Measurements from ENCODE around the gene SLC66A2.

DNA sequence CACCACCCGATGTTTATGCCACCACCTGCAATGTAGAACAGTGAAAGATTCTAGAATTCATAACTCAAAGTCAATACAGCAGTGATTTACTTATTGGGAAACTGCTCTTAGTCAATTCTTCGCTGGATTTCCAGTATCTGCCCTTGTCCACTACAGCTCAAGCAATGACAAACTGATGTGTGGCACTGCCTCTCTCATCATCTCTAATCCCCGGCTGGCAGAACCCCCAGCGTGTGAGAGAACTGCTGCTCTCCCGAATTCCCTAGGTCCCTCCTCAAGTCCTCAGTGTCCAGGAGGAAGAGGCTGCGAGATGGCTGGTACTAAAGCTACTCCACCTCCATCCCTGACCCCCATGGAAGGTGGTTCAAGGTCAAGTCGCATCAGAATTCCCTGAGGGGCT is 35.3 kb upstream of the SLC66A2 start:
- TF ChIP-seq POU6F1 (CRISPR knock-in tag; IDR thresholded peaks at IDR 0.05; ENCODE audit: borderline replicate concordance, low read depth) (no peak), BACH2 (CRISPR knock-in tag; IDR thresholded peaks at IDR 0.05; ENCODE audit: borderline replicate concordance) (no peak), PATZ1 (CRISPR knock-in tag; IDR thresholded peaks at IDR 0.05; ENCODE audit: borderline replicate concordance) (no peak), OSR1 (CRISPR knock-in tag; IDR thresholded peaks at IDR 0.05) (no peak), GLIS3 (CRISPR knock-in tag; IDR thresholded peaks at IDR 0.05) (no peak), TCF4 (CRISPR knock-in tag; IDR thresholded peaks at IDR 0.05; ENCODE audit: borderline replicate concordance) (no peak), ZFP3 (CRISPR knock-in tag; IDR thresholded peaks at IDR 0.05) (no peak), ARNTL (CRISPR knock-in tag; IDR thresholded peaks at IDR 0.05; ENCODE audit: borderline replicate concordance, low read depth) (no peak), CSDC2 (CRISPR knock-in tag; IDR thresholded peaks at IDR 0.05) (no peak), ZC3H10 (CRISPR knock-in tag; IDR thresholded peaks at IDR 0.05) (no peak)
- TF ChIP-seq, protein P1, sequence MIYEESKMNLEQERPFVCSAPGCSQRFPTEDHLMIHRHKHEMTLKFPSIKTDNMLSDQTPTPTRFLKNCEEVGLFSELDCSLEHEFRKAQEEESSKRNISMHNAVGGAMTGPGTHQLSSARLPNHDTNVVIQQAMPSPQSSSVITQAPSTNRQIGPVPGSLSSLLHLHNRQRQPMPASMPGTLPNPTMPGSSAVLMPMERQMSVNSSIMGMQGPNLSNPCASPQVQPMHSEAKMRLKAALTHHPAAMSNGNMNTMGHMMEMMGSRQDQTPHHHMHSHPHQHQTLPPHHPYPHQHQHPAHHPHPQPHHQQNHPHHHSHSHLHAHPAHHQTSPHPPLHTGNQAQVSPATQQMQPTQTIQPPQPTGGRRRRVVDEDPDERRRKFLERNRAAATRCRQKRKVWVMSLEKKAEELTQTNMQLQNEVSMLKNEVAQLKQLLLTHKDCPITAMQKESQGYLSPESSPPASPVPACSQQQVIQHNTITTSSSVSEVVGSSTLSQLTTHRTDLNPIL (CRISPR knock-in tag; IDR thresholded peaks at IDR 0.05; ENCODE audit: low read depth) = no peak
- TF ChIP-seq, protein P2, sequence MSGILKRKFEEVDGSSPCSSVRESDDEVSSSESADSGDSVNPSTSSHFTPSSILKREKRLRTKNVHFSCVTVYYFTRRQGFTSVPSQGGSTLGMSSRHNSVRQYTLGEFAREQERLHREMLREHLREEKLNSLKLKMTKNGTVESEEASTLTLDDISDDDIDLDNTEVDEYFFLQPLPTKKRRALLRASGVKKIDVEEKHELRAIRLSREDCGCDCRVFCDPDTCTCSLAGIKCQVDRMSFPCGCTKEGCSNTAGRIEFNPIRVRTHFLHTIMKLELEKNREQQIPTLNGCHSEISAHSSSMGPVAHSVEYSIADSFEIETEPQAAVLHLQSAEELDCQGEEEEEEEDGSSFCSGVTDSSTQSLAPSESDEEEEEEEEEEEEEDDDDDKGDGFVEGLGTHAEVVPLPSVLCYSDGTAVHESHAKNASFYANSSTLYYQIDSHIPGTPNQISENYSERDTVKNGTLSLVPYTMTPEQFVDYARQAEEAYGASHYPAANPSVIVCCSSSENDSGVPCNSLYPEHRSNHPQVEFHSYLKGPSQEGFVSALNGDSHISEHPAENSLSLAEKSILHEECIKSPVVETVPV (CRISPR knock-in tag; IDR thresholded peaks at IDR 0.05) = no peak
- TF ChIP-seq, protein P3, sequence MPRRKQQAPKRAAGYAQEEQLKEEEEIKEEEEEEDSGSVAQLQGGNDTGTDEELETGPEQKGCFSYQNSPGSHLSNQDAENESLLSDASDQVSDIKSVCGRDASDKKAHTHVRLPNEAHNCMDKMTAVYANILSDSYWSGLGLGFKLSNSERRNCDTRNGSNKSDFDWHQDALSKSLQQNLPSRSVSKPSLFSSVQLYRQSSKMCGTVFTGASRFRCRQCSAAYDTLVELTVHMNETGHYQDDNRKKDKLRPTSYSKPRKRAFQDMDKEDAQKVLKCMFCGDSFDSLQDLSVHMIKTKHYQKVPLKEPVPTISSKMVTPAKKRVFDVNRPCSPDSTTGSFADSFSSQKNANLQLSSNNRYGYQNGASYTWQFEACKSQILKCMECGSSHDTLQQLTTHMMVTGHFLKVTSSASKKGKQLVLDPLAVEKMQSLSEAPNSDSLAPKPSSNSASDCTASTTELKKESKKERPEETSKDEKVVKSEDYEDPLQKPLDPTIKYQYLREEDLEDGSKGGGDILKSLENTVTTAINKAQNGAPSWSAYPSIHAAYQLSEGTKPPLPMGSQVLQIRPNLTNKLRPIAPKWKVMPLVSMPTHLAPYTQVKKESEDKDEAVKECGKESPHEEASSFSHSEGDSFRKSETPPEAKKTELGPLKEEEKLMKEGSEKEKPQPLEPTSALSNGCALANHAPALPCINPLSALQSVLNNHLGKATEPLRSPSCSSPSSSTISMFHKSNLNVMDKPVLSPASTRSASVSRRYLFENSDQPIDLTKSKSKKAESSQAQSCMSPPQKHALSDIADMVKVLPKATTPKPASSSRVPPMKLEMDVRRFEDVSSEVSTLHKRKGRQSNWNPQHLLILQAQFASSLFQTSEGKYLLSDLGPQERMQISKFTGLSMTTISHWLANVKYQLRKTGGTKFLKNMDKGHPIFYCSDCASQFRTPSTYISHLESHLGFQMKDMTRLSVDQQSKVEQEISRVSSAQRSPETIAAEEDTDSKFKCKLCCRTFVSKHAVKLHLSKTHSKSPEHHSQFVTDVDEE (CRISPR knock-in tag; IDR thresholded peaks at IDR 0.05) = no peak

Data from SK-N-SH treated with all-trans-retinoic acid at 6 μM for 48 hours (cell line).